Psoas muscle (tissue), 8 donors: ENCODE measurements around the gene LHPP. TPM values are rescaled to one million over a fixed set of nuclear protein-coding genes. Genes with fewer than 3 reads are reported as not detected.
A peak's percentile ranks its signal among the peaks of the same experiment; 100 is the strongest.

ENCODE experiments used
- ATAC-seq, 4 donors: fragments of 200-7000 bp; cut with Tn5 transposase; one replicate each; pipeline ENCODE4 v1.9.1; 2020; ENCODE audit warnings: moderate library complexity in 3 of 4, mild to moderate bottlenecking in 2 of 4
- DNase-seq, 2 donors: peaks; one replicate each; pipeline ENCODE4 v3.0.0-alpha.2; 2020
- H3K27ac ChIP-seq: fragments of 200-600 bp; one replicate; pipeline ENCODE4 v1.8.0; 2022
- H3K27me3 ChIP-seq, 3 donors: fragments of 200-600 bp in 1 of 3; one replicate each; pipeline versions ENCODE4 v1.6.1 to v1.8.0; 2013 to 2022; ENCODE audit warnings: low read length in 2 of 3, mild to moderate bottlenecking in 2 of 3, moderate library complexity in 1 of 3; ENCODE audit not compliant: insufficient read depth in 3 of 3
- H3K36me3 ChIP-seq, 2 donors: fragments of 200-600 bp in 1 of 2; one replicate each; pipeline versions ENCODE4 v1.6.1 to v1.8.0; 2013 to 2022; ENCODE audit warnings: low read depth in 1 of 2, mild to moderate bottlenecking in 1 of 2, moderate library complexity in 1 of 2; ENCODE audit not compliant: insufficient read depth in 1 of 2
- H3K4me1 ChIP-seq: fragments of 200-600 bp; one replicate; pipeline ENCODE4 v1.8.0; 2022
- H3K4me3 ChIP-seq: fragments of 200-600 bp; one replicate; pipeline ENCODE4 v1.8.0; 2022; ENCODE audit warnings: mild to moderate bottlenecking
- H3K9me3 ChIP-seq: fragments of 200-600 bp; one replicate; pipeline ENCODE4 v1.8.0; 2022
- CTCF ChIP-seq: fragments of 200-600 bp; IDR thresholded peaks from one replicate; pipeline ENCODE4 v1.8.0; 2022; ENCODE audit warnings: antibody characterized with exemption
- WGBS, 3 donors: extraction: QIAGEN DNeasy Blood & Tissue Kit; methylation state at CpG; one replicate each; pipeline versions ENCODE4 v1.1.6 to v1.1.7; 2013; 5-methylcytosine and 5-hydroxymethylcytosine counted together
- intact Hi-C, 2 donors: fragments of 100-400 bp; cut with DNase I; formaldehyde crosslinking; loops; one replicate each; pipeline versions ENCODE4 v1.11.0 to v1.14.2; 2022
- polyA plus RNA-seq, 3 donors: library from polyadenylated mRNA; stranded (reverse); fragments of 200-250 nt; gene quantifications; one replicate each; pipeline ENCODE4 v1.2.3, GENCODE V29; 2013
- total RNA-seq, 4 donors: library from RNA; stranded (reverse); fragmentation: NEBNext Ultra II Directional in 2 of 4; extraction: Animal tissue kit (Norgen Biotek cat#: 25700) in 2 of 4; gene quantifications; one replicate each; pipeline versions ENCODE4 v1.2.1 to v1.2.4, GENCODE V29; 2021 to 2023
- donor health status: healthy with polysubstance abuse.
- donor health status: DM: no; HTN: no; CAD: no; lungs with moderate emphysema.
- donor health status: Bipolar disorder and iron deficiency.
- donor health status: healthy.
- donor health status: DM: yes; HTN: yes; CAD: no.
- donor health status: DM: no; HTN: no; CAD: no.
- donor health status: DM: no; HTN: no; CAD: no.
- donor health status: DM: yes; HTN: yes; CAD: no.

Gene LHPP
- total and polyA plus RNA-seq, 7 donors: 4.7 to 12.8 (median 6.1) TPM

GRCh38 chr10:124467165-124467564 lies 5.5 kb downstream of the LHPP start:
- Histone ChIP-seq H3K4me1 (peaks cover 3% of the 10 kb centered on the region), H3K27ac (no peak overlapping the region), H3K27me3 (no peaks in the 10 kb centered on the region), H3K9me3 (no peaks in the 10 kb centered on the region), H3K36me3 (no peaks in the 10 kb centered on the region), H3K4me3 (no peak overlapping the region)
- no peak for TF ChIP-seq CTCF
- intact Hi-C loops: no loop called here
- no peak for DNase-seq
- no peak for ATAC-seq
- 57 to 83% (median 65%) methylated on average over 4 of the region's 4 CpGs for WGBS, 3 donors

- intact Hi-C loops: no loop called here
- H3K4me1 ChIP-seq: no peaks in the 10 kb centered on the region
- H3K4me3 ChIP-seq: no peak overlapping the region
- no peak for TF ChIP-seq CTCF
- H3K9me3 ChIP-seq: no peaks in the 10 kb centered on the region
- ATAC-seq: no peak
- no peak overlapping the region for H3K27ac ChIP-seq
- DNase-seq: no peak
- H3K36me3 ChIP-seq: no peaks in the 10 kb centered on the region
- WGBS, 3 donors: 78 to 83% (median 79%) methylated on average over 13 of the region's 13 CpGs
- no peaks in the 10 kb centered on the region for H3K27me3 ChIP-seq
Measured at GRCh38 chr10:124468624-124469023, 7.0 kb downstream of the LHPP start.

- Histone ChIP-seq H3K27me3 (no peaks in the 10 kb centered on the region), H3K9me3 (no peaks in the 10 kb centered on the region), H3K4me3 (no peak overlapping the region), H3K4me1 (no peaks in the 10 kb centered on the region), H3K27ac (no peak overlapping the region), H3K36me3 (no peaks in the 10 kb centered on the region)
- no peak for ATAC-seq
- DNase-seq: no peak
- no peak for TF ChIP-seq CTCF
- intact Hi-C loops: no loop called here
- 70 to 76% (median 74%) methylated on average over 18 to 20 of the region's 20 CpGs for WGBS, 3 donors
Measured at GRCh38 chr10:124469956-124470484, 8.4 kb downstream of the LHPP start.

GRCh38 chr10:124470544-124471434 lies 9.2 kb downstream of the LHPP start:
- no peaks in the 10 kb centered on the region for H3K4me1 ChIP-seq

More at GRCh38 chr10:124470544-124471434, 9.2 kb downstream of the LHPP start:
- Histone ChIP-seq H3K4me3 (no peak overlapping the region), H3K27me3 (no peaks in the 10 kb centered on the region), H3K36me3 (no peaks in the 10 kb centered on the region), H3K27ac (no peak overlapping the region), H3K9me3 (no peaks in the 10 kb centered on the region)
- intact Hi-C loops: no loop called here
- DNase-seq (no peak), ATAC-seq (peak in 3 of 4 donors; percentile 33 to 44 (median 43))
- no peak for TF ChIP-seq CTCF
- WGBS, 3 donors: 85 to 86% (median 86%) methylated on average over 13 of the region's 13 CpGs
